CD4-positive, CD25-positive, alpha-beta regulatory T cell (primary cell): ENCODE measurements around the gene STIM2. TPM values are rescaled to one million over a fixed set of nuclear protein-coding genes. Genes with fewer than 3 reads are reported as not detected.
"Not testable (repeated sequence)": the region's sequence is repeated elsewhere in the genome, so short reads cannot be mapped to it uniquely, and the experiment has no call there.

Experiments used
- ATAC-seq, 2 donors: fragments of 150-1000 bp; cut with Tn5 transposase; one replicate each; pipeline ENCODE4 v1.10.0; 2021; ENCODE audit warnings: low read depth in 2 of 2, moderate number of reproducible peaks in 2 of 2, moderate library complexity in 1 of 2
- DNase-seq, 3 donors: peaks; one replicate each; pipeline versions ENCODE4 v3.0.0 to v3.0.0-alpha.2; 2012 to 2022; ENCODE audit warnings: mixed read lengths in 1 of 3
- H3K27ac ChIP-seq: one replicate; pipeline ENCODE4 v1.7.0; 2013; ENCODE audit warnings: mild to moderate bottlenecking, low read length; ENCODE audit not compliant: insufficient read depth, poor library complexity, severe bottlenecking
- H3K27me3 ChIP-seq: one replicate; pipeline ENCODE4 v1.7.0; 2013; ENCODE audit warnings: low read length; ENCODE audit not compliant: control insufficient read depth, insufficient read depth
- H3K36me3 ChIP-seq: one replicate; pipeline ENCODE4 v1.7.0; 2013; ENCODE audit warnings: mild to moderate bottlenecking, low read length, moderate library complexity; ENCODE audit not compliant: control insufficient read depth, insufficient read depth
- H3K4me1 ChIP-seq: 2 replicates; pipeline ENCODE4 v1.7.0; 2013; ENCODE audit warnings: mild to moderate bottlenecking, low read length; ENCODE audit not compliant: insufficient read depth, control insufficient read depth, poor library complexity, severe bottlenecking
- H3K4me3 ChIP-seq: one replicate; pipeline ENCODE4 v1.7.0; 2013; ENCODE audit warnings: low read depth, mild to moderate bottlenecking, low read length, moderate library complexity
- H3K9me3 ChIP-seq, 2 experiments: 1 replicate in 1 of 2; 2 replicates in 1 of 2; pipeline ENCODE4 v1.7.0; 2013; ENCODE audit warnings: low read length in 2 of 2, mild to moderate bottlenecking in 1 of 2, moderate library complexity in 1 of 2; ENCODE audit not compliant: control insufficient read depth in 2 of 2
- H3K27ac Mint-ChIP-seq, 3 donors: one replicate each; pipeline ENCODE4 v1.8.0; 2020 to 2022; ENCODE audit warnings: mild to moderate bottlenecking in 3 of 3, mixed read lengths in 3 of 3, moderate library complexity in 2 of 3
- H3K27me3 Mint-ChIP-seq: one replicate; pipeline ENCODE4 v1.8.0; 2022; ENCODE audit warnings: mild to moderate bottlenecking, mixed read lengths
- H3K36me3 Mint-ChIP-seq: one replicate; pipeline ENCODE4 v1.8.0; 2020; ENCODE audit warnings: mixed read lengths
- H3K4me1 Mint-ChIP-seq, 4 donors: one replicate each; pipeline ENCODE4 v1.8.0; 2020 to 2022; ENCODE audit warnings: mixed read lengths in 4 of 4, mild to moderate bottlenecking in 1 of 4
- H3K4me3 Mint-ChIP-seq, 4 donors: one replicate each; pipeline ENCODE4 v1.8.0; 2020 to 2022; ENCODE audit warnings: mild to moderate bottlenecking in 4 of 4, mixed read lengths in 4 of 4, moderate library complexity in 3 of 4
- H3K9me3 Mint-ChIP-seq, 7 donors: one replicate each; pipeline ENCODE4 v1.8.0; 2020 to 2022; ENCODE audit warnings: mixed read lengths in 7 of 7, mild to moderate bottlenecking in 3 of 7, moderate library complexity in 2 of 7
- polyA plus RNA-seq, 4 donors: library from polyadenylated mRNA; unstranded; fragments of 300-500 nt; fragmentation: Illumina TruSeq; gene quantifications; one replicate each; pipeline ENCODE4 v1.2.3, GENCODE V29; 2021
- total RNA-seq: library from RNA; stranded (reverse); gene quantifications from one replicate; pipeline ENCODE4 v1.2.3, GENCODE V29; 2022

Gene STIM2
- total and polyA plus RNA-seq, 5 donors from 2014 or later = 20.2 to 83.4 (median 24.5) TPM

GRCh38 chr4:26891867-26892266 is 31.2 kb downstream of the STIM2 start:
- H3K27ac ChIP-seq = no peak overlapping the region
- H3K36me3 Mint-ChIP-seq = peaks cover 8% of the 10 kb centered on the region
- no peaks in the 10 kb centered on the region for H3K36me3 ChIP-seq
- no peak for ATAC-seq
- peaks cover 22% of the 10 kb centered on the region for H3K4me1 ChIP-seq
- no peaks in the 10 kb centered on the region for H3K27me3 ChIP-seq
- no peaks in the 10 kb centered on the region for H3K27me3 Mint-ChIP-seq
- no peak for DNase-seq
- H3K9me3 Mint-ChIP-seq = no peaks in the 10 kb centered on the region
- peaks cover 17 to 87% (median 69%) of the 10 kb centered on the region in 4 donors for H3K4me1 Mint-ChIP-seq
- H3K4me3 ChIP-seq = no peak overlapping the region
- no peaks in the 10 kb centered on the region for H3K9me3 ChIP-seq
- H3K4me3 Mint-ChIP-seq = no peak overlapping the region
- peak overlapping the region in 2 of 3 donors; percentile 76 to 86 for H3K27ac Mint-ChIP-seq

GRCh38 chr4:26892480-26893150 is 32.0 kb downstream of the STIM2 start:
- DNase-seq (no peak), ATAC-seq (no peak)
- Histone ChIP-seq H3K4me1 (peaks cover 15% of the 10 kb centered on the region), H3K27ac (no peak overlapping the region), H3K27me3 (no peaks in the 10 kb centered on the region), H3K9me3 (no peaks in the 10 kb centered on the region), H3K36me3 (no peaks in the 10 kb centered on the region), H3K4me3 (no peak overlapping the region)
- H3K4me3 Mint-ChIP-seq = peak overlapping the region in 1 of 4 donors; percentile 22
- H3K27me3 Mint-ChIP-seq = no peaks in the 10 kb centered on the region
- H3K27ac Mint-ChIP-seq = peak overlapping the region; percentile 57 to 86 (median 71)
- peaks cover 12 to 86% (median 67%) of the 10 kb centered on the region in 4 donors for H3K4me1 Mint-ChIP-seq
- no peaks in the 10 kb centered on the region for H3K9me3 Mint-ChIP-seq
- H3K36me3 Mint-ChIP-seq = peaks cover 13% of the 10 kb centered on the region

GRCh38 chr4:26893491-26893890 is 32.9 kb downstream of the STIM2 start:
- H3K9me3 Mint-ChIP-seq = no peaks in the 10 kb centered on the region
- peaks cover 13% of the 10 kb centered on the region for H3K36me3 Mint-ChIP-seq
- ATAC-seq (no peak), DNase-seq (no peak)
- Histone ChIP-seq H3K36me3 (no peaks in the 10 kb centered on the region), H3K4me3 (no peak overlapping the region), H3K9me3 (no peaks in the 10 kb centered on the region), H3K27ac (no peak overlapping the region), H3K27me3 (no peaks in the 10 kb centered on the region), H3K4me1 (peaks cover 6% of the 10 kb centered on the region)
- H3K4me3 Mint-ChIP-seq = no peak overlapping the region
- peaks cover 17 to 86% (median 65%) of the 10 kb centered on the region in 4 donors for H3K4me1 Mint-ChIP-seq
- no peaks in the 10 kb centered on the region for H3K27me3 Mint-ChIP-seq
- peak overlapping the region in 2 of 3 donors; percentile 57 to 86 for H3K27ac Mint-ChIP-seq

- DNase-seq, H3K27me3 Mint-ChIP-seq, ATAC-seq, H3K27ac Mint-ChIP-seq, H3K4me3 Mint-ChIP-seq, H3K9me3 ChIP-seq, H3K4me1 ChIP-seq, H3K9me3 Mint-ChIP-seq, H3K27me3 ChIP-seq, H3K27ac ChIP-seq, H3K4me3 ChIP-seq, H3K36me3 ChIP-seq: not testable (repeated sequence)
- H3K36me3 Mint-ChIP-seq = peaks cover 13% of the 10 kb centered on the region
- peaks cover 25 to 83% (median 63%) of the 10 kb centered on the region in 4 donors for H3K4me1 Mint-ChIP-seq
Measured at GRCh38 chr4:26894881-26895280, 34.2 kb downstream of the STIM2 start.

GRCh38 chr4:26896636-26897035 is 36.0 kb downstream of the STIM2 start:
- Mint-ChIP-seq H3K36me3 (peaks cover 8% of the 10 kb centered on the region), H3K4me3 (peak overlapping the region in 1 of 4 donors; percentile 29), H3K9me3 (no peaks in the 10 kb centered on the region), H3K27me3 (no peaks in the 10 kb centered on the region), H3K27ac (peak overlapping the region in 1 of 3 donors; percentile 17), H3K4me1 (peaks cover 37 to 86% (median 63%) of the 10 kb centered on the region in 4 donors)
- Histone ChIP-seq H3K4me3 (no peak overlapping the region), H3K27me3 (no peaks in the 10 kb centered on the region), H3K9me3 (no peaks in the 10 kb centered on the region), H3K4me1 (peaks cover 18% of the 10 kb centered on the region), H3K27ac (no peak overlapping the region), H3K36me3 (no peaks in the 10 kb centered on the region)
- DNase-seq = no peak
- ATAC-seq = no peak

- Histone ChIP-seq H3K36me3 (no peaks in the 10 kb centered on the region), H3K9me3 (no peaks in the 10 kb centered on the region), H3K27me3 (no peaks in the 10 kb centered on the region), H3K4me3 (peak overlapping the region; percentile 15), H3K4me1 (peaks cover 26% of the 10 kb centered on the region), H3K27ac (no peak overlapping the region)
- peak overlapping the region; percentile 12 to 63 (median 48) for H3K4me3 Mint-ChIP-seq
- no peaks in the 10 kb centered on the region for H3K27me3 Mint-ChIP-seq
- ATAC-seq (peak in 1 of 2 donors; percentile 52), DNase-seq (no peak)
- no peaks in the 10 kb centered on the region for H3K9me3 Mint-ChIP-seq
- H3K36me3 Mint-ChIP-seq = peaks cover 15% of the 10 kb centered on the region
- peaks cover 47 to 85% (median 63%) of the 10 kb centered on the region in 4 donors for H3K4me1 Mint-ChIP-seq
- no peak overlapping the region for H3K27ac Mint-ChIP-seq
Measured at GRCh38 chr4:26899991-26900390, 39.4 kb downstream of the STIM2 start.

- Mint-ChIP-seq H3K9me3 (no peaks in the 10 kb centered on the region), H3K36me3 (peaks cover 15% of the 10 kb centered on the region), H3K4me1 (peaks cover 52 to 84% (median 67%) of the 10 kb centered on the region in 4 donors), H3K27ac (peak overlapping the region in 2 of 3 donors; percentile 39 to 67), H3K27me3 (no peaks in the 10 kb centered on the region), H3K4me3 (peak overlapping the region in 1 of 4 donors; percentile 8)
- H3K9me3 ChIP-seq = no peaks in the 10 kb centered on the region
- H3K27ac ChIP-seq = no peak overlapping the region
- DNase-seq = no peak
- H3K4me1 ChIP-seq = peaks cover 31% of the 10 kb centered on the region
- no peaks in the 10 kb centered on the region for H3K27me3 ChIP-seq
- H3K4me3 ChIP-seq = no peak overlapping the region
- ATAC-seq = no peak
- no peaks in the 10 kb centered on the region for H3K36me3 ChIP-seq
Measured at GRCh38 chr4:26900765-26901164, 40.1 kb downstream of the STIM2 start.

GRCh38 chr4:26905172-26905571 is 44.5 kb downstream of the STIM2 start:
- H3K9me3 ChIP-seq = no peaks in the 10 kb centered on the region
- Mint-ChIP-seq H3K27ac (peak overlapping the region in 2 of 3 donors; percentile 7 to 20), H3K9me3 (no peaks in the 10 kb centered on the region), H3K36me3 (peaks cover 7% of the 10 kb centered on the region), H3K27me3 (no peaks in the 10 kb centered on the region), H3K4me1 (peaks cover 50 to 81% (median 60%) of the 10 kb centered on the region in 4 donors), H3K4me3 (peak overlapping the region in 2 of 4 donors; percentile 12 to 62)
- DNase-seq (no peak), ATAC-seq (no peak)
- no peaks in the 10 kb centered on the region for H3K27me3 ChIP-seq
- H3K36me3 ChIP-seq = no peaks in the 10 kb centered on the region
- no peak overlapping the region for H3K27ac ChIP-seq
- H3K4me3 ChIP-seq = peak overlapping the region; percentile 17
- peaks cover 29% of the 10 kb centered on the region for H3K4me1 ChIP-seq
